ENCODE results near the gene SSB.
A peak's percentile ranks its signal among the peaks of the same experiment; 100 is the strongest.

The SSB gene

DNA sequence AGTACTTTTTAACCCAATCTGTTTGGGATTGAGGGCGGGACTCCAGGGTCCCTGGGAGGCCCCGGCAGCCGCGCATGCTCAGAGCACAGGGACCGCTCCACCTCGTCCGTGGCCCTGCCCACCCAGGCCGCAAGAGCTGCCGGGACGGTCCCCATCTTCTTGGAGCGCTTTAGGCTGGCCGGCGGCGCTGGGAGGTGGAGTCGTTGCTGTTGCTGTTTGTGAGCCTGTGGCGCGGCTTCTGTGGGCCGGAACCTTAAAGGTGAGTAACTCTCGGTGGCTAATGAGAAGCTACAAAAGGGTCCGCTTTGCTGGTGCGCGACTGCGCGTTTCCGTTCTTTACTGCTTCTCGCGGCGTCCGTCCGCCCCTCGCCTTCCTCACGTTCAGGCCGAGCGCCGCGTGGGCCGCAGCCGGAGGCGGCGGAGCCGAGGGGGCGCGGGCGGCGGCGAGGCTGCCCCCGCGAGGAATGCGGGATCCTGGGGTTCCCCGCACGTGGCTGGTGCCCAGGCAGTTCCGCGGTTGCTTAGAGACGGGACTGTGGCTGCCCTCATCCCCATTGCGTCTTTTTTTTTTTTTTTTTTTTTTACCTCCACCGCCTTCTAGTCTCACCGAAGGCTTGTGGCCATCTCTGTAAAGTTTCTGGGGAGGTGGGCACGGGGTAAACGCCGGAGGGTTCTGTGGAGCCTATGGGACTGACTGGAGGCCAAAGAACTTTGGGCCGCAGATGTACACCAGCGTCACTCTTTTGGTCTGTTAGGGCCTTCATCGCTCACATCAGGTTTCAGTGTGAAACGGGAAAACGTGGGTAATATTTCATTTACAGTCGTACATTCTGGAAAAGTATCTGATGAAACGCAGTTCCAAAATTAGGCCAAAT is at the start of gene SSB:
SSB (plus strand) TSS at position 154 of the 875 bp plus-strand sequence. CDS start 2,090 bp downstream, outside the sequence.
- FAIRE-seq (no peak), DNase-seq (ENCODE audit: insufficient read length, low spot score) (peak; percentile 56)
- no peak for TF ChIP-seq CTCF (IDR thresholded peaks at IDR 0.05; ENCODE audit: insufficient read depth, missing control alignments)

GRCh38 chr2:169752752-169753151 is 45.9 kb upstream of the SSB start:
- no peak for TF ChIP-seq CTCF (IDR thresholded peaks at IDR 0.05; ENCODE audit: insufficient read depth, missing control alignments)
- FAIRE-seq = no peak
- no peak for DNase-seq (ENCODE audit: insufficient read length, low spot score)

DNA sequence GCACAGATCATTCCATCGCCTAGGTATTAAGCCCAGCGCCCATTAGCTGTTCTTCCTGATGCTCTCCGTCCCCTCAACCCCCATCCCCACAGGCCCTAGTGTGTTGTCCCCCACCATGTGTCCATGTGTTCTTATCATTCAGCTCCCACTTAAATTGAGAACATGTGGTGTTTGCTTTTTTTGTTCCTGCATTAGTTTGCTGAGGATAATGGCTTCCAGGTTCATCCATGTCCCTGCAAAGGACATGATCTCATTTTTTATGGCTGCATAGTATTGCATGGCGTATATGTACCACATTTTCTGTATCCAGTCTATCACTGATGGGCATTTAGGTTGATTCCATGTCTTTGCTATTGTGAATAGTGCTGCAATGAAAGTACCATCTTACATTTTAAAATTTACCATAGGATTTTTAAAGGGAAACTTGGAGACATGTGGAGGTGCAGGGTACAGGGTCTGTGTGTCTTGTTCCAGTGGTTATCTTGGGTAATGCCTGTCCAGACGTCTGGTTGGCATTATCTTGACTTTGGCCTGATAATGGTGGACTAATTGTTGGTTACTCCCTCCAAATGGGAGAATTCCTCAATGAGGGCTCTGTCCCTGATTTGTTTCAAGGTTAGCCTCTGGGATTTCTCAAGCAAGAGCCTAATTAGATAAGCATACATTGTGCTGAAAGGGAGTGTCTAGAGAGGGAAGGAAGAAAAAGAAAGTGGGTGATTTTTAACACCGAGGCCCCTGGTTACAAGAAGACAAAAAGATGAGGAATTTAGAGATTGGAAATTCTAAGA is 43.4 kb upstream of the SSB start:
- DNase-seq (ENCODE audit: insufficient read length, low spot score) = no peak
- FAIRE-seq = no peak
- no peak for TF ChIP-seq CTCF (IDR thresholded peaks at IDR 0.05; ENCODE audit: insufficient read depth, missing control alignments)

DNA sequence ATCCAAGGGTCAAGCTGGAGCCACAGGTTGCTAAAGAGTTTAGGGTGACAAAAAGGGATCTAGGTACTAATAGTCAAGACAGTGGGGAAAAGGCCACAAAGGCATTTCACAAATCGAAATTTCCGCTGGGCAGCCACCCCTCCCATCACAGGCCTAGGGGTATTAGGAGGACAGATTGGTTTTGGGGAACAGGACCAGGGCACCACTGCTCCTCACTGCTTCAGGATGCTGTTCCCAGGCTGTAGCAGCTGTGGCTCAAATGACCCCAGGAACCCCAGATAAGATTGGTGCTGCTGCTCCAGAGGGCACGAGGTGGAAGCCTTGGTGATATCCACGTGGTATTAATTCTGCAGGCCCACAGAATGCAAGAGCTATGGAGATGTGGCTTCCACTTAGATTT is 42.3 kb upstream of the SSB start:
- FAIRE-seq = no peak
- TF ChIP-seq CTCF (IDR thresholded peaks at IDR 0.05; ENCODE audit: insufficient read depth, missing control alignments) = no peak
- no peak for DNase-seq (ENCODE audit: insufficient read length, low spot score)

DNA sequence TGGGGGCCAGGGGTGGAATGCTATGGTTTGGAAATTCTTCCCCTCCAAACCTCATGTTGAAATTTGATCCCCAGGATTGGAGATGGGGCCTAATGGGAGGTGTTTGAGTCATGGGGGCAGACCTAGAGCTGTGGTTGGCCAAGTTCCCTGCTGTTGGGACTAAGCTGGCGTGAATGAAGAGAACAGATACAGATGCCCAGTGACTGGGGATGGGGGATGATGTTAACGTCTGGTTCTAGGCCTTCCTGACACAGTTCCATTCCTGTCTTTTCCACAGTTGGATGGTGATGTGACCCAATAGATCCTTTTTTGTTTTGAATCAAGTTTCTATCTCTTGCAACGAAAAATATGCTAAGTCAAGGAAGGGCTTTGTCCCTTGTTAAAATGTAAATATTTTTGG is 41.3 kb upstream of the SSB start:
- TF ChIP-seq CTCF (IDR thresholded peaks at IDR 0.05; ENCODE audit: insufficient read depth, missing control alignments) = no peak
- DNase-seq (ENCODE audit: insufficient read length, low spot score) (no peak), FAIRE-seq (no peak)

DNA sequence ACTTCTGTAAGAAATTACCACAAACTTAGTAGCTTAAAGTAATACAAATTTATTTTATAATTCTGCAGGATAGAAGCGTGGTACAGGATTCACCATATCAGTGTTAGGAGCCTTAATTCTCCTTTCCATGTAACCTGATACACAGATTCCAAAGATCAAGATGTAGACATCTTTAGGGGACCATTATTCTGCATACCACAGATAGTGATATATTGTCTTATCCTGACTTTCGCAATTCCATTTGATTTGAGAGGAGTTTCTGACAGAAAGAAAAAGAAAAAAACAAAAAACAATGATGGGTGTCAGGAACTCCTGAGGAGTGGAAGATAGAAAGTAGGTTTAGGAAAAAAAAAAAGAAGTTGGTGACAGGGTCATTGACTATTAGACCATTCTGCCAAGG is 40.9 kb upstream of the SSB start:
- FAIRE-seq (no peak), DNase-seq (ENCODE audit: insufficient read length, low spot score) (no peak)
- no peak for TF ChIP-seq CTCF (IDR thresholded peaks at IDR 0.05; ENCODE audit: insufficient read depth, missing control alignments)
